Measurements from ENCODE around the gene CTDSPL2.

The CTDSPL2 gene

DNA sequence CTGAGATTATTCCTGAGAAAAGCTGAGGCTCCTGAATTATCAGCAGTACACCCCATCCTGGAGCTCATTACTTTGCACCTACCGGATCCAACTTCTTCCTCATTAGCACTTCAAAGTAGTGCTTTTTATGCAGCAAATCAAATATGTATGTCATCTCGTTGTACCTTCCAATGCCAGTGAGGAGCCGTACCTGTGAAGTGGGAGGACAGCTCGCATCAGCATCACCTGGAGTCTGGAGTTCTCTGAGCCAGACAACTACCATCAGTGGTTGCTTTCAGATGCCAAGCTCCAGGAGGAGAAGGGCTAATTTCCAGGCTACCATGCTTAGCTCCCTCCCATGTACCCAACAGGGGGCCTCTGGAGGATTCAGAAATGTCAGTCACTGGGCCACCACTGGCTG lies 141.9 kb downstream of the CTDSPL2 start:
- in situ Hi-C loops (cut with MboI; ENCODE audit: low pct_unique_long_range_greater_than_20kb, low sequenced_read_pairs): no loop called here
- no peak for DNase-seq

DNA sequence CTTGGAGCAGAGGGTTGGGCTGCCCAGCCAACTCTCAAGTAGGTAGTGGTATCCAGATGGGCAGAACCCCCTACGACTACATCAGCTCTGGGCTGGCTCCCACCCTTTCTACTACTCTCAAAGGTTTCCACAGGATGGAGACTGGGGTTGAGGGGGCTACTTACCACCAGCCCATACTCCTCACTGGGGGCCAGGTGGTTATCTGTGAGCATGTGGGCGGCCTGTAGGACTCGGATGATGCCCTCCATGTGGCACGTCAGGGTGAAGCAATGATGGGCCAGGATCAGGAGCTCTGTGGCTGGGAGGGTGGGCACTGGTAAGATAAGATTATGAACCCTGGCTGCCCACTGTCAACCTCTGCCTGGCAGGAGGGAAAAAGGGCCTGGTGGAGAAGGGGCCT lies 142.9 kb downstream of the CTDSPL2 start:
- in situ Hi-C loops (cut with MboI; ENCODE audit: low pct_unique_long_range_greater_than_20kb, low sequenced_read_pairs): no loop called here
- no peak for DNase-seq

DNA sequence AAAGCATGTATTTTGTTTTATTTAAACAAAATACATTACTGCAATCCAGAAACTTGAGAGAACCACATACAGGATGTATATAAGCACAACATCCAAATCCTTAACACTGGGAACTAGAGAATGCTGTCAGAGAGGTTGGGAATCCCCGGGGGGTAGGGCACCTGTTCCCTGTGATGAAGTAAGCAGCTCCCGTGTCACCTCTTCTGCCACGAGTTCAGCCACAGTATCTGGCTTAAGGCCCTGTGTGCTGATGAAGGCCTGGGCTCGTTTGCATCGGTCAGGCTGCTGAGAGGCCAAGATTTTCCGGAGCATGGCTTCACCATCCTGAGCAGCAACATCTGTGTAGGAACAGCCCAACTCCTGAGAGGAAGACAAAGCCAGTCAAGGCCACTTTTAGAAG lies 146.0 kb downstream of the CTDSPL2 start:
- in situ Hi-C loops (cut with MboI; ENCODE audit: low pct_unique_long_range_greater_than_20kb, low sequenced_read_pairs): no loop called here
- no peak for DNase-seq

DNA sequence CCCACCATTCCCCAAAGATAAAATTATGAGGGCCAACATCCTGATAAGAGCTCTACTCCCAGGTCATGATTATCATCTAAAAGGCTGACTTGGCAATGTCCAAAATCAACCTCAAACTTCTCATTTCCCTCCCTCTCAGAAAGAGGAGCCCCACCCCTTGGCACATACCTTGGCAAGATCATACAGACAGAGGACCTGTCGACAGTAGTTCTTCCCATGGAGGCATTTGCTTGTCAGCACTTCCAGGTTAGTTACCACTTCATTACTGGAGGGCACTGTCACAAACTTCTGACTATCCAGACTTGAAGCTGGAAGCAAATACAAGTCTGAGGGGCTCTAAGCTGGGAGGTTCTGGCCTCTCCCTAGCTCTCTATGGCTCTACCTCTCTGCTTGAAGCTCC lies 147.3 kb downstream of the CTDSPL2 start:
- DNase-seq: no peak
- in situ Hi-C loops (cut with MboI; ENCODE audit: low pct_unique_long_range_greater_than_20kb, low sequenced_read_pairs): loop anchor here (25.0 kb wide), 1 partner anchor 163 kb away; the partner anchor contains the start of gene TRIM69

Measured in KBM-7 (cell line).